Prostate gland (tissue), 2 donors: ENCODE results near the gene MYDGF.

Experiments
- POLR2AphosphoS5 ChIP-seq: sonication (generic); formaldehyde crosslinking; IDR thresholded peaks from one replicate; pipeline ENCODE4 v1.6.1; 2017; ENCODE audit warnings: antibody characterized with exemption
- TF ChIP-seq, protein P1 (sequence below), 4 experiments: fragments of 200-600 bp in 2 of 4; fragments of 450-650 bp in 2 of 4; sonication (generic) in 2 of 4; IDR thresholded peaks; 1 replicate in 3 of 4; 2 replicates in 1 of 4; pipeline ENCODE4 v1.5.1; 2016 to 2019; ENCODE audit warnings: antibody characterized with exemption in 4 of 4, mild to moderate bottlenecking in 2 of 4, moderate library complexity in 2 of 4

DNA sequence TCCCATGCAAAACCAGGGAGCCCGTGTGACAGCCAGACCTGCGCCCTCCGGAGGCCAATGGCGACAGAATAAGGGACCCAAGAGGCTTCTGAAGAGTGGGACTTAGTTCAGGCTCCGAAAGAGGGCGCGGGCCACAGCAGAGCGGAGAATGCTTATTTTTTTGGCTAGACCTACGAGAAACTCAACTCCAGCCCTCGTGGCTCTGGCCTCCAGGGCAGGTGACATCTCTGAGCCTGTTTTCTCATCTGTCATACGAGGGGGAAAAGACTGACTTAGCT lies 30.5 kb upstream of the MYDGF start:
- TF ChIP-seq, protein P1, sequence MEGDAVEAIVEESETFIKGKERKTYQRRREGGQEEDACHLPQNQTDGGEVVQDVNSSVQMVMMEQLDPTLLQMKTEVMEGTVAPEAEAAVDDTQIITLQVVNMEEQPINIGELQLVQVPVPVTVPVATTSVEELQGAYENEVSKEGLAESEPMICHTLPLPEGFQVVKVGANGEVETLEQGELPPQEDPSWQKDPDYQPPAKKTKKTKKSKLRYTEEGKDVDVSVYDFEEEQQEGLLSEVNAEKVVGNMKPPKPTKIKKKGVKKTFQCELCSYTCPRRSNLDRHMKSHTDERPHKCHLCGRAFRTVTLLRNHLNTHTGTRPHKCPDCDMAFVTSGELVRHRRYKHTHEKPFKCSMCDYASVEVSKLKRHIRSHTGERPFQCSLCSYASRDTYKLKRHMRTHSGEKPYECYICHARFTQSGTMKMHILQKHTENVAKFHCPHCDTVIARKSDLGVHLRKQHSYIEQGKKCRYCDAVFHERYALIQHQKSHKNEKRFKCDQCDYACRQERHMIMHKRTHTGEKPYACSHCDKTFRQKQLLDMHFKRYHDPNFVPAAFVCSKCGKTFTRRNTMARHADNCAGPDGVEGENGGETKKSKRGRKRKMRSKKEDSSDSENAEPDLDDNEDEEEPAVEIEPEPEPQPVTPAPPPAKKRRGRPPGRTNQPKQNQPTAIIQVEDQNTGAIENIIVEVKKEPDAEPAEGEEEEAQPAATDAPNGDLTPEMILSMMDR (IDR thresholded peaks at IDR 0.05), result no peak
- TF ChIP-seq POLR2AphosphoS5, result no peak
